Thyroid gland (tissue), 4 donors: ENCODE results near the gene NNAT. TPM values are rescaled to one million over a fixed set of nuclear protein-coding genes. Genes with fewer than 3 reads are reported as not detected.
"Not testable (repeated sequence)": the region's sequence is repeated elsewhere in the genome, so short reads cannot be mapped to it uniquely, and the experiment has no call there.

Experiments used
- DNase-seq, 2 donors: peaks; one replicate each; pipeline ENCODE4 v3.0.0-alpha.2; 2019
- H3K27ac ChIP-seq, 3 donors: fragments of 200-600 bp; sonication (generic); 1 replicate in 2 of 3; 2 replicates in 1 of 3; pipeline ENCODE4 v1.5.1; 2016 to 2019; ENCODE audit warnings: mild to moderate bottlenecking in 1 of 3, moderate library complexity in 1 of 3
- H3K27me3 ChIP-seq: fragments of 200-600 bp; sonication (generic); one replicate; pipeline ENCODE4 v1.5.1; 2019
- H3K36me3 ChIP-seq, 2 donors: fragments of 200-600 bp; sonication (generic); one replicate each; pipeline ENCODE4 v1.5.1; 2016 to 2019
- H3K4me1 ChIP-seq, 2 donors: fragments of 200-600 bp; sonication (generic); one replicate each; pipeline ENCODE4 v1.5.1; 2017 to 2019
- H3K4me3 ChIP-seq, 3 donors: fragments of 200-600 bp; sonication (generic); replicated peaks in 1 of 3; 1 replicate in 2 of 3; 2 replicates in 1 of 3; pipeline ENCODE4 v1.5.1; 2016; ENCODE audit warnings: mild to moderate bottlenecking in 1 of 3
- H3K9me3 ChIP-seq: fragments of 200-600 bp; sonication (generic); one replicate; pipeline ENCODE4 v1.5.1; 2017
- POLR2A ChIP-seq, 2 donors: fragments of 450-650 bp; IDR thresholded peaks; one replicate each; pipeline ENCODE4 v1.6.1; 2017; ENCODE audit warnings: antibody characterized with exemption in 2 of 2, mild to moderate bottlenecking in 2 of 2, moderate library complexity in 1 of 2
- WGBS, 2 donors: methylation state at CpG; one replicate each; pipeline ENCODE4 v1.1.5; 2017; 5-methylcytosine and 5-hydroxymethylcytosine counted together
- intact Hi-C: fragments of 100-400 bp; cut with DNase I; formaldehyde crosslinking; loops from one replicate; pipeline ENCODE4 v1.15.1; 2023
- total RNA-seq, 4 donors: library from RNA; depleted of rRNA; stranded (reverse); fragments of >200 nt; gene quantifications; one replicate each; pipeline ENCODE4 v1.2.3, GENCODE V29; 2016
- TF ChIP-seq, protein P1 (sequence below), 6 experiments: fragments of 200-600 bp in 3 of 6; fragments of 450-650 bp in 3 of 6; sonication (generic) in 3 of 6; IDR thresholded peaks; one replicate each; pipeline ENCODE4 v1.5.1; 2016 to 2019; ENCODE audit warnings: antibody characterized with exemption in 6 of 6, mild to moderate bottlenecking in 2 of 6, inconsistent platforms in 1 of 6, moderate library complexity in 1 of 6

Gene NNAT, protein sequence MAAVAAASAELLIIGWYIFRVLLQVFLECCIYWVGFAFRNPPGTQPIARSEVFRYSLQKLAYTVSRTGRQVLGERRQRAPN
- total RNA-seq: 1 to 10 TPM in 3 of 4 donors, under 1 TPM in 1; 0.45 to 4.9 (median 1.6) TPM

DNA sequence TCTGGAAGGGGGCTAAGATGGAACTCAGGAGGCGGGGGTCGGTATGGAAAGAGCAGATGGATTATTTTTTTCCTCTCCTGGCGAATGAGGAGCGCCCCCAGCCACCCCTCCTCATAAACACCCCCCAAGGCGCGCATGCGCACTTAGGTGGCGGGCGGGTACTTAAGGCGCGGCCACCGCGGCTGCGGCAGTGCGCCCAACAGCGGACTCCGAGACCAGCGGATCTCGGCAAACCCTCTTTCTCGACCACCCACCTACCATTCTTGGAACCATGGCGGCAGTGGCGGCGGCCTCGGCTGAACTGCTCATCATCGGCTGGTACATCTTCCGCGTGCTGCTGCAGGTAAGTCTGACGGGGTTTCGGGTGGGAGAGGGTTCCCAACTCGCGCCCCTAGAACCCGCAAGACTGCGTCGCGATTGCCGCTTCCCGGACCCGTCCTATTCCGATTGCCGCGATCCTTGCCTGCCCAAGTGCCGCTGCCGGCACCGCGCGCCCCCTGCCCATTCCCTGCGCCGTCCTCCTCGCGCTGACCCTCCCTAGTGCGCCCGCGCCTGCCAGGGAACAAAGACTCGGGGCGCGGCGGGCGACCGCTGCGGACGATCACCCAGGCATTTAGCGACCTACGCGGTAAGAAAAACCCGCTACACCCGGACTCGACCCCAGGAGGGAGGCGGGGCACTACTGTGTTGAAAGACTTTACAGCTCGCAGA lies at the start of gene NNAT:
Gene NNAT (plus strand): TSS at position 190 of the 711 bp plus-strand sequence. CDS start 82 bp downstream, at position 272.
- peaks cover 7 to 16% of the 10 kb centered on the region in 2 donors for H3K36me3 ChIP-seq
- H3K4me1 ChIP-seq: peaks cover 17 to 32% of the 10 kb centered on the region in 2 donors
- DNase-seq: peak in 1 of 2 donors; percentile 5
- no peaks in the 10 kb centered on the region for H3K9me3 ChIP-seq
- H3K27ac ChIP-seq: no peak within 1 kb of the TSS
- 76 to 78% methylated on average over 68 to 69 of the region's 69 CpGs for WGBS, 2 donors
- TF ChIP-seq, protein P1, sequence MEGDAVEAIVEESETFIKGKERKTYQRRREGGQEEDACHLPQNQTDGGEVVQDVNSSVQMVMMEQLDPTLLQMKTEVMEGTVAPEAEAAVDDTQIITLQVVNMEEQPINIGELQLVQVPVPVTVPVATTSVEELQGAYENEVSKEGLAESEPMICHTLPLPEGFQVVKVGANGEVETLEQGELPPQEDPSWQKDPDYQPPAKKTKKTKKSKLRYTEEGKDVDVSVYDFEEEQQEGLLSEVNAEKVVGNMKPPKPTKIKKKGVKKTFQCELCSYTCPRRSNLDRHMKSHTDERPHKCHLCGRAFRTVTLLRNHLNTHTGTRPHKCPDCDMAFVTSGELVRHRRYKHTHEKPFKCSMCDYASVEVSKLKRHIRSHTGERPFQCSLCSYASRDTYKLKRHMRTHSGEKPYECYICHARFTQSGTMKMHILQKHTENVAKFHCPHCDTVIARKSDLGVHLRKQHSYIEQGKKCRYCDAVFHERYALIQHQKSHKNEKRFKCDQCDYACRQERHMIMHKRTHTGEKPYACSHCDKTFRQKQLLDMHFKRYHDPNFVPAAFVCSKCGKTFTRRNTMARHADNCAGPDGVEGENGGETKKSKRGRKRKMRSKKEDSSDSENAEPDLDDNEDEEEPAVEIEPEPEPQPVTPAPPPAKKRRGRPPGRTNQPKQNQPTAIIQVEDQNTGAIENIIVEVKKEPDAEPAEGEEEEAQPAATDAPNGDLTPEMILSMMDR (IDR thresholded peaks at IDR 0.05): no peak
- no peak for TF ChIP-seq POLR2A (IDR thresholded peaks at IDR 0.05)
- intact Hi-C loops: no loop called here
- no peaks in the 10 kb centered on the region for H3K27me3 ChIP-seq
- no peak within 1 kb of the TSS for H3K4me3 ChIP-seq

DNA sequence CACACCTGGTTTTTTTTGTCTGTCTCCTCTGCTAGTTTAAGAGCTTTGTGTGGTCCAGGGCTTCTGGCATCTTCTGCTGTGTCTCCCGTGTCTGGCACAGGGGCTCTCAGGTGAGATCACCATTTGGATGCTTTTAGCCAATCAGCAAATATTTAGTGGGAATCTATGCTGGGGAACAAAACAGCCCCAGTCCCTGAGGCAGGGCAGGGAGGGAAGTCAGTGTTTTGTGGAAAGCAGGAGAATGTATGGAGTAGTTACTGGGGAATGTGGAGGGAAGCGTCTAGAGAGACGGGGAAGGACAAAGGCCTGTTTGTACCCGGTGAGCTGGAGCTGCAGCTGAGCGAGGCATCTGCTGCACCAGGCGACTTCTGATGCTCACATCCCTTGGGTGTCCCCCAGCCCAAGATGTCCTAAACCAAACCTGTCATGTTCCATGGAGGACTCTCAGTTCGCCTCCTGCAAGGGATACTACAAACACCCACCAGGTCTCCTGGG lies 49.3 kb upstream of the NNAT start:
- H3K36me3 ChIP-seq: no peaks in the 10 kb centered on the region
- H3K4me3 ChIP-seq: no peak overlapping the region
- intact Hi-C loops: no loop called here
- no peak for DNase-seq
- H3K4me1 ChIP-seq: no peaks in the 10 kb centered on the region
- TF ChIP-seq, protein P1 (IDR thresholded peaks at IDR 0.05): no peak
- no peak for TF ChIP-seq POLR2A (IDR thresholded peaks at IDR 0.05)
- no peaks in the 10 kb centered on the region for H3K9me3 ChIP-seq
- H3K27ac ChIP-seq: no peak overlapping the region
- no peaks in the 10 kb centered on the region for H3K27me3 ChIP-seq
- 77 to 83% methylated on average over 7 of the region's 7 CpGs for WGBS, 2 donors

DNA sequence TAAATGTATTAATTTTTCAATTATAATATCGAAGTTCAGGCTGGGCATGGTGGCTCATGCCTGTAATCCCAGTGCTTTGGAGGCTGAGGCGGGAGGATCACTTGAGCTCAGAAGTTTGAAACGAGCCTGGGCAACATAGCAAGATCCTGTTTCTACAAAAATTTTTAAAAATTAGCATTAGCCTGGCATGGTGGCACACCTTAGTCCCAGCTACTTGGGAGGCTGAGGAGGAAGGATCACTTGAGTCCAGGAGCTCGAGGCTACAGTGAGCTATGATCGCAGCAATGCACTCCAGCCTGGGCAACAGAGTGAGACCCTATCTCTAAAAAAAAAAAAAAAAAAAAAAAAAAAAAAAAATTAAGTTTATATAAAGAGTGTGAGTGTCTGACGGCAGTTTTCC lies 48.6 kb upstream of the NNAT start:
- intact Hi-C loops: not testable (repeated sequence)

DNA sequence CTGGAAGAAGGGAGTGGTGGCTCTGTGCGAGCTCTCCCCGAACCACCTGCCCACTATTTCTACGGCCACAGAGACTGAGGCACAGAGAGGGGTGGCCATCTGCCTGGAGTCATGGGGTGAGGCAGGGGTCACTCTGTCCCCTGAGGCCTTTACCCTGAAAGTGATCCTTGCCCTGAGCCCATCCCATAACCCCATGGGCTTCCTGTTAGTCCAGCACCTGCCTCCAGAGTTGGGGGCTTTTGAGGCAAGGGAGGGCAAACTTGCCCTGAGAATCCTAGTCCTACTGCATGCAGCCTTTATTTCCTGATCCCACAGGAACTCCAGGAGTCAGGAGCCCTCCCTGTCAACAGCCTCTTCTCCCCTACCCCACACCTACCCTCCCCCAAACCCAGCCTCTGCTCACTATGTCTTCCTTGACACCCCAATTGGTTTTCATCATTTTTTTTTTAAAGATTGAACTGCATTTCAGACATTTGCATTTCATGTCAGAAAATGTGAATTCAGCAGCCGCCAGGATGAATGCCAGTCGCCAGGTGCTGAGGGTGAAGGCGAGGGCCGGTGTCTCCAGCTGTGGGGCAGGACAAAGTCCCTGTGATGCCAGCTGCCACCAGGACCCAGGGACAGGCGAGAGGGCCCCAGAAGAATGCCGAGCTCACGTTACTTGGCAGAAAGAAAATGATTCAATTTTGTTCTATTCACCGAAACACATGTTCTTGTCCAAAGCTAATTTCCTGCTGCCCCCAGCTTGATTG lies 47.6 kb upstream of the NNAT start:
- H3K27me3 ChIP-seq: no peaks in the 10 kb centered on the region
- no peaks in the 10 kb centered on the region for H3K36me3 ChIP-seq
- H3K27ac ChIP-seq: no peak overlapping the region
- no peaks in the 10 kb centered on the region for H3K4me1 ChIP-seq
- no peak for TF ChIP-seq POLR2A (IDR thresholded peaks at IDR 0.05)
- TF ChIP-seq, protein P1 (IDR thresholded peaks at IDR 0.05): no peak
- intact Hi-C loops: no loop called here
- H3K9me3 ChIP-seq: no peaks in the 10 kb centered on the region
- DNase-seq: no peak
- 88 to 90% methylated on average over 9 to 11 of the region's 11 CpGs for WGBS, 2 donors
- no peak overlapping the region for H3K4me3 ChIP-seq

More for the DNA sequence above, 48.6 kb upstream of the NNAT start:
- not testable (repeated sequence) for H3K9me3 ChIP-seq, H3K27ac ChIP-seq, DNase-seq, H3K27me3 ChIP-seq, H3K4me3 ChIP-seq, H3K36me3 ChIP-seq, H3K4me1 ChIP-seq
- 84 to 88% methylated on average over 6 of the region's 6 CpGs for WGBS, 2 donors

DNA sequence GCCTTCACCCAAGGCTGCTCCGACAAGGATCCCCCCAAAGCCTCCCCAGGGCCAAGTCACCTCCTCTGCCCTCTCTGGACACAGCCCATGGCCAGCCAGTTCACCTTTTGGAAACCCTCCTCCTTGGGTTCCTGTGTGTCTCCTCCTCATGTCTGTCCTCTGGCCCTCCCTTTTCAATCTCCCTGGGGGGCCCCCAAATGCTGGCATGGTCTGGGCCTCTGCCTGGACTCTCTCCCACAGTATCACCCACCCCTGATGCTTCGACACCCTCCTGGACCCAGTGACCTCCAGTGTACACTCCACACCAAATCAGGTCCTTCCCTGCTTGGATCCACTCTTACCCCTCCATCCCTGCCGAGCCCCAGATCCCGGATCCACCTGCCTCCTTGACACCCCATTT lies 46.7 kb upstream of the NNAT start:
- H3K36me3 ChIP-seq: no peaks in the 10 kb centered on the region
- 74 to 82% methylated on average over 4 of the region's 4 CpGs for WGBS, 2 donors

More for the DNA sequence above, 46.7 kb upstream of the NNAT start:
- no peak for DNase-seq
- intact Hi-C loops: no loop called here
- TF ChIP-seq, protein P1 (IDR thresholded peaks at IDR 0.05): no peak
- TF ChIP-seq POLR2A (IDR thresholded peaks at IDR 0.05): no peak
- Histone ChIP-seq H3K9me3 (no peaks in the 10 kb centered on the region), H3K4me1 (no peaks in the 10 kb centered on the region), H3K27ac (no peak overlapping the region), H3K4me3 (no peak overlapping the region), H3K27me3 (no peaks in the 10 kb centered on the region)
